SK-N-MC (cell line): ENCODE data around the gene R3HDML.

Source experiments
- EZH2 ChIP-seq: fragments of 200-600 bp; sonication (generic); IDR thresholded peaks from one replicate; pipeline ENCODE4 v1.6.1; 2017; ENCODE audit warnings: antibody characterized with exemption
- POLR2AphosphoS5 ChIP-seq: IDR thresholded peaks from 2 replicates; pipeline ENCODE4 v1.6.1; 2012; ENCODE audit warnings: mild to moderate bottlenecking, low read depth, low read length, borderline replicate concordance

- TF ChIP-seq POLR2AphosphoS5 (no peak), EZH2 (no peak)
These were observed 8.3 kb downstream of the R3HDML start for GRCh38 chr20:44345147-44345546.
